Dermis lymphatic vessel endothelial cell (primary cell): ENCODE results near the gene OR51B5. TPM values are rescaled to one million over a fixed set of nuclear protein-coding genes. Genes with fewer than 3 reads are reported as not detected.

Experiments
- total RNA-seq: library from RNA; depleted of rRNA; stranded (reverse); fragments of >200 nt; gene quantifications from 2 replicates; pipeline ENCODE4 v1.2.1, GENCODE V29; 2014

Gene OR51B5, protein sequence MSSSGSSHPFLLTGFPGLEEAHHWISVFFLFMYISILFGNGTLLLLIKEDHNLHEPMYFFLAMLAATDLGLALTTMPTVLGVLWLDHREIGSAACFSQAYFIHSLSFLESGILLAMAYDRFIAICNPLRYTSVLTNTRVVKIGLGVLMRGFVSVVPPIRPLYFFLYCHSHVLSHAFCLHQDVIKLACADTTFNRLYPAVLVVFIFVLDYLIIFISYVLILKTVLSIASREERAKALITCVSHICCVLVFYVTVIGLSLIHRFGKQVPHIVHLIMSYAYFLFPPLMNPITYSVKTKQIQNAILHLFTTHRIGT
- 0.09 TPM in 1 of 2 replicates, not detected in the other for total RNA-seq

DNA sequence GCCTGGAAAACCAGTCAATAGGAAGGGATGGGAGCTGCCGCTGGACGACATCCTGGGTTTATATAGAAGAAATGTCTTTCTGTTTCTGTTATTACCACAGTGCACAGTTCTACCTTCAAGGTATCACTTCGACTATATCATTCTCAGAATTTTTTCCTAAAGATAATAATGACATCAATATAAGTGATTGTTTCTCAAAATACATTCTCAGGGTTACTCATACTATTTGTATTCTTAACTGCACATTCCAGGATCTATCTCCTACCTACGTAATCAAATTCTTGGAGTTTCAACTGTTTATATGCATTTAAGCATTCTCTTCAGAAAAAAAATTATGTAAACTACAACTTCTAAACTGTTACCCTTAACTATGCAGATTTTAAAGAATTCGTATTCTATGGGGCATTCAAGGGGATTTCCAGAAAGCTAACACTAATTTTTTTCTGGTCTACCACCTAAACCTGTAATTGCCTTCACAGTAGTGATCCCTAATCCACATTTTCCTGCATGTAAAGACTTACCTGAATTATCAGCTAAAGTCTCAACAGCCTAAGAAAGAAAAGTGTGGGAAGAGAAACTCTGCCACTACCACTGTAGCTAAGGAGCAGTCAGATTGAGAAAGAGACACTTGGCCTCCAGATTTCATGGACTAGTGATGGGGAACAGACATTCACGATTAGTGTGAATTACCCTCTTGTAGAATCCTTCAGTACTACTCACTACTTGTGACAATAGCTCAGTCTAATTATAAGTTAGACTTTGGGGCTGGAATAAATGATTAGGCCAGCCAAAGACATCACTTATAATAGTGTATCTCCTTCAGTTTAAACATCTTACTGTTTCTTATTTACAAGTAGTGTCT is at the start of gene OR51B5:
Gene OR51B5 (minus strand): TSS at position 51 of the 862 bp plus-strand sequence. CDS start 0 bp downstream, at position 51.

DNA sequence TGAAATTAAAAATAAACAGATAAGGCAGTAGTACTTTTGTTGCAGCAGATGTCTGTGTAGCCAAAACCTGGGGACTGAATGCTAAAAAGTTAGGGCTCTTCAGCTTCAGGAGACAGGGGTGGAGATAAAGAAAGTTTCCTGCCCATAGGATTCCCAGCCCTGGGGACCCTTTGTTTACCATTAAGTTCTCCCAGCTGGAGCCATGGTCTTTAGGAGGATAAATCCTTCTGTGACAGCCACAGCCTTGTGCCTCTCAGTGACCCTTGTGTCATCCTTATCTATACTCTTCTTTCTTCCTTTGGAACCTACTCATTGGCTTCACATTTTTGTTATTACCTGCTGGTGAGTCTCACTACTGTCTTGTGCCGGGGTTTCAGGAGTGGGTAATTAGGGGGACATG is 40.3 kb upstream of the OR51B5 start, which contains the start of gene OR51M1:
Gene OR51M1 (plus strand): TSS at position 237 of the 400 bp plus-strand sequence. CDS start 5,587 bp downstream, outside the sequence.

DNA sequence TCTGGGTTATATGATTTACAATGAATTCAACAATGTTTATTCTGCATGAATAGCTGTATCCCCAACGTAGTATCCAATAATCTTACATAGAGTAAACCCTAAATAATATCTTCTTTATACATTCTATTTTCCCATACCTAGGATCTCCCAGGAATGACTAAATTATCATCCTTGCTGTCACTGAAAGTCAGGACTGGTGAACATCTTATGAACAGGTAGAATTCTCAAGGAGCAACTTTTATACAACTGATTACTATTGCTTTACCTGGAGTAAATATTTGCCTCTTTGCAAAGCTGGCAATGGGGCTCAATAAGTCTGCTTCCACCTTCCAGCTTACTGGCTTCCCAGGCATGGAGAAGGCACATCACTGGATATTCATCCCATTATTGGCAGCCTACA is 7.9 kb upstream of the OR51B5 start, which contains the start of gene OR51B6:
Gene OR51B6 (plus strand): TSS at position 301 of the 400 bp plus-strand sequence. CDS start 0 bp downstream, at position 301.

GRCh38 chr11:5324197-5324596 is 19.1 kb downstream of the OR51B5 start, which contains the start of gene OR51B2:
Gene OR51B2 (minus strand): TSS chr11:5324297. CDS start chr11:5324297, 0 bp downstream.

DNA sequence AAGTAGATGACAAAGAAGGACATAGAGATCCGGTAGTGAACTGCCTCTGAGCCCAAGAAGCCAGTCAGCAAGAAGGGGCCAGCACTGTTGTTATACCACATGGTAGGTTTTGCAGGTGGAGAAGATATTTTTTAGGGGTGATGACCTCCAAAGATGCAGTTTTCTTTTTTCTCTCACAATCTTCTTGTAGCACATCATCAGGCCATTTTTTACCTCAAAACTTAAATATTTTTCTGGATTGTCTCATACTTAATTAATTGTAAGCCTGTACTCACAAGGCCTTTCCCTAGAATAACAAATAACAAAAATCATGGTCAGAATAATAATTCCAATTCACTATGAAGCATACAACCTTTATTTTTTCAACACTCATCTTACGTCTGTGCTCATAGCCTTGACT is 41.5 kb downstream of the OR51B5 start, which contains the start of gene OR51B4:
Gene OR51B4 (minus strand): TSS at position 101 of the 400 bp plus-strand sequence. CDS start 0 bp downstream, at position 101.

Other genes with a start within 250 kb of the OR51B5 start
- gene OR52A5, start 205.2 kb downstream of the OR51B5 start, total RNA-seq = not detected in 2 replicates
- not detected in 2 replicates for gene OR52A1, start 188.8 kb downstream of the OR51B5 start, total RNA-seq
- not detected in 2 replicates for gene OR51V1, start 142.8 kb downstream of the OR51B5 start, total RNA-seq
- not detected in 2 replicates for gene HBB, start 116.5 kb downstream of the OR51B5 start, total RNA-seq
- not detected in 2 replicates for gene HBD, start 109.0 kb downstream of the OR51B5 start, total RNA-seq
- gene HBG1, start 93.7 kb downstream of the OR51B5 start, total RNA-seq = not detected in 2 replicates
- not detected in 2 replicates for gene HBG2, start 88.7 kb downstream of the OR51B5 start, total RNA-seq
- not detected in 2 replicates for gene HBE1, start 73.6 kb downstream of the OR51B5 start, total RNA-seq
- not detected in 2 replicates for gene OR51B4, start 41.6 kb downstream of the OR51B5 start, total RNA-seq
- not detected in 2 replicates for gene OR51B2, start 19.2 kb downstream of the OR51B5 start, total RNA-seq
- not detected in 2 replicates for gene OR51B6, start 8.0 kb upstream of the OR51B5 start, total RNA-seq
- not detected in 2 replicates for gene OR51M1, start 40.3 kb upstream of the OR51B5 start, total RNA-seq
- not detected in 2 replicates for gene OR51Q1, start 78.6 kb upstream of the OR51B5 start, total RNA-seq
- not detected in 2 replicates for gene OR51I1, start 98.0 kb upstream of the OR51B5 start, total RNA-seq
- not detected in 2 replicates for gene OR51I2, start 105.8 kb upstream of the OR51B5 start, total RNA-seq
- gene OR52D1, start 145.2 kb upstream of the OR51B5 start, total RNA-seq = not detected in 2 replicates
- 0.09 TPM in 1 of 2 replicates, not detected in the other for gene UBQLN3, start 166.4 kb upstream of the OR51B5 start, total RNA-seq
- not detected in 2 replicates for gene UBQLNL, start 173.2 kb upstream of the OR51B5 start, total RNA-seq
- 0.09 and 0.11 TPM in 2 replicates for gene OR52H1, start 205.0 kb upstream of the OR51B5 start, total RNA-seq
- not detected in 2 replicates for gene OR52B6, start 237.4 kb upstream of the OR51B5 start, total RNA-seq